Erythroblast (primary cell): Measurements from ENCODE around the gene SLF2.

Experiments
- GATA1 ChIP-seq: IDR thresholded peaks from 2 replicates; pipeline ENCODE4 v1.6.1; 2011; ENCODE audit warnings: low read depth, mild to moderate bottlenecking, control low read depth, low read length, moderate library complexity
- POLR2A ChIP-seq: IDR thresholded peaks from 2 replicates; pipeline ENCODE4 v1.6.1; 2011; ENCODE audit warnings: mild to moderate bottlenecking, low read length

GRCh38 chr10:100896876-100897461, 15.8 kb upstream of the SLF2 start:
- TF ChIP-seq POLR2A (no peak), GATA1 (no peak)
